SJCRH30 (cell line): ENCODE data around the gene MAGI2. TPM values are rescaled to one million over a fixed set of nuclear protein-coding genes. Genes with fewer than 3 reads are reported as not detected.
"Not testable (repeated sequence)": the region's sequence is repeated elsewhere in the genome, so short reads cannot be mapped to it uniquely, and the experiment has no call there.

Experiments
- DNase-seq, 2 experiments: peaks; one replicate each; pipeline ENCODE4 v3.0.0-alpha.2; 2015 to 2020
- H3K27ac ChIP-seq: fragments of 250-450 bp; sonication (Bioruptor Pico); 2 replicates; pipeline ENCODE4 v1.5.1; 2020; ENCODE audit warnings: mild to moderate bottlenecking, moderate library complexity
- H3K27me3 ChIP-seq: fragments of 250-450 bp; sonication (Bioruptor Pico); 2 replicates; pipeline ENCODE4 v1.5.1; 2020; ENCODE audit warnings: mild to moderate bottlenecking, moderate library complexity
- H3K36me3 ChIP-seq: fragments of 250-450 bp; sonication (Bioruptor Pico); 2 replicates; pipeline ENCODE4 v1.5.1; 2020; ENCODE audit warnings: mild to moderate bottlenecking, moderate library complexity
- H3K4me1 ChIP-seq: fragments of 250-450 bp; sonication (Bioruptor Pico); 2 replicates; pipeline ENCODE4 v1.5.1; 2020; ENCODE audit warnings: mild to moderate bottlenecking, moderate library complexity
- H3K4me3 ChIP-seq: fragments of 250-450 bp; sonication (Bioruptor Pico); 2 replicates; pipeline ENCODE4 v1.5.1; 2020; ENCODE audit warnings: mild to moderate bottlenecking, moderate library complexity
- H3K9me3 ChIP-seq: fragments of 250-450 bp; sonication (Bioruptor Pico); replicated peaks from 2 replicates; pipeline ENCODE4 v1.5.1; 2020; ENCODE audit warnings: mild to moderate bottlenecking, moderate library complexity
- total RNA-seq: library from RNA; depleted of rRNA; stranded (reverse); fragments of >200 nt; shearing (Covaris generic); gene quantifications from 2 replicates; pipeline ENCODE4 v1.2.3, GENCODE V29; 2014

Gene MAGI2
- total RNA-seq, 1 experiment from 2014 or later = 2.4 TPM

DNA sequence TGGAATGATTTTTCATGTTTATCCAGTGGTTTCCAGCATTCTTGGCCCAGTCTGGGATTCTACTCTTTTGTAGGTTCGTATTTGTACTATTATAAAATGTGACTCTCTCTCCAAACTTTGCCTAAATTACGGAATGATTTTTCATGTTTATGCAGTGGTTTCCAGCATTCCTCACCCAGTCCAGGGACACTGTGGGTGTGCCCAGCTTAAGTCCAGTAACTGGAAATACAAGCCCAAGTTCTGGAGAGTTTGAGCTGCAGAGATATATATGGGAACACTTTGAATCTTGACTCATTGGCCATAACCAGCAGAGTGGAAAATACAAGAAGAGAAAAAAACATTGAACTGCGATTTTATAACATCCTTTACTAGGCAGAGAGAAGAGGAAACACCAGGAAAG, 5.9 kb upstream of the MAGI2 start:
- Histone ChIP-seq H3K27me3 (no peaks in the 10 kb centered on the region), H3K27ac (no peak overlapping the region), H3K4me3 (no peak overlapping the region), H3K36me3 (no peaks in the 10 kb centered on the region; the same call in 1 of the 2 replicates), H3K4me1 (no peaks in the 10 kb centered on the region), H3K9me3 (no peaks in the 10 kb centered on the region)
- no peak for DNase-seq

GRCh38 chr7:79458796-79459195, 5.3 kb upstream of the MAGI2 start:
- no peak overlapping the region for H3K4me3 ChIP-seq
- no peaks in the 10 kb centered on the region for H3K4me1 ChIP-seq
- no peaks in the 10 kb centered on the region; the same call in 1 of the 2 replicates for H3K36me3 ChIP-seq
- H3K27ac ChIP-seq = no peak overlapping the region
- DNase-seq = no peak
- H3K27me3 ChIP-seq = no peaks in the 10 kb centered on the region
- H3K9me3 ChIP-seq = no peaks in the 10 kb centered on the region

- H3K36me3 ChIP-seq = no peaks in the 10 kb centered on the region
- no peak for DNase-seq
- H3K9me3 ChIP-seq = no peaks in the 10 kb centered on the region
- no peak overlapping the region for H3K4me3 ChIP-seq
- no peaks in the 10 kb centered on the region for H3K27me3 ChIP-seq
- H3K27ac ChIP-seq = no peak overlapping the region
- H3K4me1 ChIP-seq = no peaks in the 10 kb centered on the region
Observed at GRCh38 chr7:79455173-79455790, 1.8 kb upstream of the MAGI2 start.

DNA sequence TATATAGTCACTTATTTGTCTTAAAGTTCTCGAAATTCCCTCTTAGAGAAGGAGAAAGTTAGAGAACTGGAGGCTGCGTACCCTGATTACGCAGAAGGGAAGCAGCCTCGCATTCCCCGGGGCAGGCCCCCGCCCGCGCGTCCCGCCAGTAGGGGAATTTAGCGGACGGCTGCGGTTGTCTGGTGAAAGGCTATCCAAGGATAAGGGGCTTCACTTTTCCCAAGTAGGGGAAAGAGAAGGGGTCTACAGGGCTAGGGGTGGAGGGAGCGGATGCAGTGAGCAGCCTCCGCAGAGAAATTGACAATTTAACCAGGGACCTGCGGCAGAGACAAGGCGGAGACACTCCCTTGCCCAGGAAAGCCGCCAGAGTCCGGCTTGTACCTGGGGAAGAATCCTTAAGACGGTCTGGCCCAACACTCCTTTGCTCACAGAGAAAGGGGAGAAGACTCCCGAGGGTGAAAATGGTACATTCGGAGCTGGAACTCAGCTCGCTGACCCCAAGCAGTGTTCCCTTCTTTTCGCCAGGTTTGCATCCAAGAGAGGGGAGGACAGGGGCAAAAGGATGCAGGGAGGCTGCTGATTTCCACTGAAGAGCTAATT, 994 bp upstream of the MAGI2 start:
- H3K36me3 ChIP-seq = no peaks in the 10 kb centered on the region
- H3K9me3 ChIP-seq = no peaks in the 10 kb centered on the region
- peak overlapping the region; percentile 64 for H3K27ac ChIP-seq
- peak in 1 of 2 experiments; percentile 21 for DNase-seq
- no peaks in the 10 kb centered on the region for H3K27me3 ChIP-seq
- peak overlapping the region; percentile 74 for H3K4me3 ChIP-seq
- H3K4me1 ChIP-seq = no peaks in the 10 kb centered on the region

DNA sequence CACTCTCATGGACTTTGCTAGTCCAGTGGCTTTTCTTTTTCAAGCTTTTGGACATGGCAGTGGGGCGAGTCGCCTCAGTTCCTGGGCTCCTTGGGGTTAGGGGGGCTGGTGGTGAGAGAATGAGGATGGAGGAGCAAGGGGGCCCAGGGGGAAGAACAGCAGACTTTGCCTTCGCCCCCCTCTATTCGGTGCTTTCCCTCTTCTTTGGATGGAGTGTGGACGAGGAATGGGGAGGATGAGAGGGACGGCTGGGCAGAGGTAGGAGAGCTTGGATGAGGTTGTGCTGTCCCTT, 255 bp downstream of the MAGI2 start:
- H3K27ac ChIP-seq = peak overlapping the region; percentile 64
- H3K4me1 ChIP-seq = no peaks in the 10 kb centered on the region
- peak overlapping the region; percentile 74 for H3K4me3 ChIP-seq
- DNase-seq = no peak
- no peaks in the 10 kb centered on the region for H3K36me3 ChIP-seq
- no peaks in the 10 kb centered on the region for H3K27me3 ChIP-seq
- H3K9me3 ChIP-seq = no peaks in the 10 kb centered on the region

DNA sequence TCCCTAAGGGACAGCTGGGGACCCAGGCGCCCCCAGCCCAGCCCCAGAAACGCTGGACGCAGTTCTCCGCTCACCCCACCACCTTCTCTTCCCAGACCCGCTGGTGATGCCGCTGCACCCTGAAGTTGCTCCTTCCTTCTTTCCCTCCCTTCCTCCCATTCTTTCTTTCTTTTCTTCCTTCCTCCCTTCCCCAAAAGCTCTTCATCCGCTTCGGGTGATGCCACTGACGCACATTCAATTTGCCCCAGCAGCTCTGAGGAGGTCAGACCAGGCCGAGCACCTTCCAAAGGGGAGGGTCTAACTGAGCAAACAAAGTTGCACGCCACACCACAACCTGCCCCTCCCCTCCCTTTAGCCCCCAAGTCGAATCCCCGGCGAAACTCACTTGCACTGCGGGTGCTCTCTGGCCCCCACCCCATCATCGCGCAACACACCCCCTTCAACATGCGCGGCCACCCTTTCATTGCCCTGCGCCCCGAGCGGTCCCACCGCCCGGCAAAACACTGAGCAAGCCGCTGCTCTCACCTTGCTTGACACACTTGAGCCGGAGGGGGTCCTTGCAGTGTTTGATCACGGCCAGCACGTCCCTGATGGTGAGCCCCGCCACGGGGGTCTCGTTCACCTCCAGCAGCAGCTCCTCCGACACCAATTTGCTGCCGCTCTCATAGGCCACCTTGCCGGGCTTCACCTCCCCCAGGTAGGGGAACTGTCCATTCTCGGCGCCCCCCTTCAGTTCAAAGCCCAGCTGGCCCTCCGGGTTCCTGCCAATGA, 787 bp downstream of the MAGI2 start:
- 0 out of 2 replicates have a peak overlapping the region, but pooled peaks have one; percentile 0 for H3K27ac ChIP-seq
- no peaks in the 10 kb centered on the region for H3K9me3 ChIP-seq
- peak overlapping the region; percentile 74 for H3K4me3 ChIP-seq
- no peaks in the 10 kb centered on the region for H3K4me1 ChIP-seq
- DNase-seq = peak; percentile 13
- no peaks in the 10 kb centered on the region for H3K36me3 ChIP-seq
- H3K27me3 ChIP-seq = no peaks in the 10 kb centered on the region

GRCh38 chr7:79452032-79452494, 1.4 kb downstream of the MAGI2 start:
- DNase-seq = peak; percentile 78
- H3K27me3 ChIP-seq = no peaks in the 10 kb centered on the region
- H3K36me3 ChIP-seq = no peaks in the 10 kb centered on the region
- H3K4me3 ChIP-seq = peak overlapping the region; percentile 74
- H3K9me3 ChIP-seq = no peaks in the 10 kb centered on the region
- 0 out of 2 replicates have a peak overlapping the region, but pooled peaks have one; percentile 0 for H3K27ac ChIP-seq
- no peaks in the 10 kb centered on the region for H3K4me1 ChIP-seq

DNA sequence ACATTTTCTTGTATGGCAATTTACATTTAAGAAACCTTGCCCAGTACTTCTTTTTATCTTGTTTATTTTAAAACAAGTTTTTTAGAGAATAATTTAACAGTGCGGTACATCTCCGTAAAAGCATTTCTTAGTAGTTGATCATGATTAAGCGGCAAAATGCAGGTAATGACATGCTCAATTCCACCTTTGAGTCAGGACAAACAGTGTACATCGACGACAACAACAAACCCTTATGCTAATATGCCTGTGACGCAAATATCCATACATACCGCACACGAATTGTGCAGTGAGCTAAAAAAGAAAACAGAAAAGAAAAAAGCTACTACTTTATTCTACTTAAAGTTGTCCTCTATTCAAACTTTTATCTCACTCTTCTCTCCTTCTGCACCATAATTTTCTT, 1.9 kb downstream of the MAGI2 start:
- Histone ChIP-seq H3K27ac (no peak overlapping the region), H3K36me3 (no peaks in the 10 kb centered on the region), H3K4me1 (no peaks in the 10 kb centered on the region), H3K27me3 (no peaks in the 10 kb centered on the region), H3K4me3 (peak overlapping the region; percentile 74), H3K9me3 (no peaks in the 10 kb centered on the region)
- DNase-seq = no peak

- not testable (repeated sequence) for DNase-seq, H3K4me3 ChIP-seq, H3K36me3 ChIP-seq, H3K27ac ChIP-seq, H3K27me3 ChIP-seq, H3K4me1 ChIP-seq, H3K9me3 ChIP-seq
Observed at GRCh38 chr7:79442766-79443165, 10.7 kb downstream of the MAGI2 start.

DNA sequence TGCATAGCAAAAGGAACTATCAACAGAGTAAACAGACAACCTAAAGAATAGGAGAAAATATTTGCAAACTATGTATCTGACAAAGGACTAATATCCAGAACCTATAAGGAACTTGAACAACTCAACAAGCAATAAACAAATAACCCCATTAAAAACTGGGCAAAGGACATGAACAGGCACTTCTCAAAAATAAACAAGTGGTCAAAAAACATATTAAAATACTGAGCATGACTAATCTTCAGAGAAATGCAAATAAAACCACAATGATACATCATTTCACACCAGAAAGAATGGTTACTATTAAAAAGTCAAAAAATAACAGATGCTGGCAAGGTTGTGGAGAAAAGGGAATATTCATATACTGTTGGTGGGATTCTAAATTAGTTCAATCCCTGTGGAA, 17.1 kb downstream of the MAGI2 start:
- no peak overlapping the region for H3K27ac ChIP-seq
- no peak overlapping the region for H3K4me3 ChIP-seq
- no peaks in the 10 kb centered on the region for H3K36me3 ChIP-seq
- H3K9me3 ChIP-seq = no peaks in the 10 kb centered on the region
- DNase-seq = no peak
- 0 out of 2 replicates have a peak, but pooled peaks cover 2% of the 10 kb centered on the region for H3K4me1 ChIP-seq
- no peaks in the 10 kb centered on the region for H3K27me3 ChIP-seq

GRCh38 chr7:79434867-79435266, 18.6 kb downstream of the MAGI2 start:
- Histone ChIP-seq H3K27ac (no peak overlapping the region), H3K9me3 (no peaks in the 10 kb centered on the region), H3K4me1 (0 out of 2 replicates have a peak, but pooled peaks cover 2% of the 10 kb centered on the region), H3K36me3 (no peaks in the 10 kb centered on the region), H3K4me3 (no peak overlapping the region), H3K27me3 (no peaks in the 10 kb centered on the region)
- no peak for DNase-seq

DNA sequence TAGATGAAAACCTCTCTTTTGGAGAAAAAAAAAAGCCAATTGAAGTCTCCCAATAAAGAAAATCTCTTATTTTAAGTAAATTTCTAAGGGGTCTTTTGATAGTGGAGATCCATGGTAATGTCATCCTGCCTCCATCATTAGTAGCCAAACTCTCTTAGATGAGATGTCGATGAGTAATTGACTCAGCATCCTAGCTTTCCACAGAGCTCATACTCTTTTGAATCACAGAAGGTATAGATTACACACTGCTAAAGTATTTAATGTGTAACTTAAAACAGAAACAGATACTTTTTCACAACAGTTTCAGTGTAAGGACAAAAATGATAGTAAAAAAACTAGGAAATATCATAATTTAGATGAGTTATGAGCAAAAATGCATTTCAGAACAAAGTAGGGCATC, 19.4 kb downstream of the MAGI2 start:
- H3K4me1 ChIP-seq = 0 out of 2 replicates have a peak, but pooled peaks cover 2% of the 10 kb centered on the region
- DNase-seq = no peak
- no peaks in the 10 kb centered on the region for H3K27me3 ChIP-seq
- H3K36me3 ChIP-seq = no peaks in the 10 kb centered on the region
- H3K9me3 ChIP-seq = no peaks in the 10 kb centered on the region
- no peak overlapping the region for H3K27ac ChIP-seq
- H3K4me3 ChIP-seq = no peak overlapping the region

- no peak overlapping the region for H3K4me3 ChIP-seq
- 0 out of 2 replicates have a peak, but pooled peaks cover 2% of the 10 kb centered on the region for H3K4me1 ChIP-seq
- H3K9me3 ChIP-seq = no peaks in the 10 kb centered on the region
- H3K27ac ChIP-seq = no peak overlapping the region
- DNase-seq = no peak
- no peaks in the 10 kb centered on the region for H3K27me3 ChIP-seq
- H3K36me3 ChIP-seq = no peaks in the 10 kb centered on the region
Observed at GRCh38 chr7:79430391-79430790, 23.1 kb downstream of the MAGI2 start.

DNA sequence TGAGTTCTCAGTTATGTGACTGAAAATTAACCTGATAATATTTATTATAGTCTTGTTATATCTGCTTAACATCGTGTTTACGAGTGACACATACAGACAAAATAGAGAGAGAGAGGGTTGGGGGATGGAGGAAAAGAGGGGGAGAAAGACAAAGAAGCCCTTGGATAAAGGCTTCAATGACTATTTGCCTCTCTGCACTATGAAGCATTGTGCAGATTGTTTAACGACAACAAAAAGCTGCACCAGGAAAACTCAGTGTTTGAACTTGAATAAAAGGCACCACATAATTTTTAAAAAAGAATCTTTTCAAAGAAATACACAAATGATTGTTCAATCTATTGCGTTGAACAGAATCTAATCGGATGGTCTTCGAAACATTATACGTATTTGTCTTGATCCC, 27.8 kb downstream of the MAGI2 start:
- no peaks in the 10 kb centered on the region for H3K36me3 ChIP-seq
- H3K4me3 ChIP-seq = no peak overlapping the region
- no peaks in the 10 kb centered on the region for H3K4me1 ChIP-seq
- H3K9me3 ChIP-seq = no peaks in the 10 kb centered on the region
- H3K27ac ChIP-seq = no peak overlapping the region
- no peak for DNase-seq
- no peaks in the 10 kb centered on the region for H3K27me3 ChIP-seq

GRCh38 chr7:79421751-79422150, 31.7 kb downstream of the MAGI2 start:
- no peak overlapping the region for H3K4me3 ChIP-seq
- H3K9me3 ChIP-seq = no peaks in the 10 kb centered on the region
- H3K27ac ChIP-seq = no peak overlapping the region
- no peaks in the 10 kb centered on the region for H3K36me3 ChIP-seq
- no peaks in the 10 kb centered on the region for H3K27me3 ChIP-seq
- no peak for DNase-seq
- no peaks in the 10 kb centered on the region for H3K4me1 ChIP-seq
